Dendritic cell treated with granulocyte-macrophage colony-stimulating factor and Interleukin-4, amounts not matched to agents 40 ng/mL and 50 ng/mL, for 4 days (primary cell): ENCODE results near the gene GPR61.

Experiments used
- H3K27ac Mint-ChIP-seq: one replicate; pipeline ENCODE4 v1.8.0; 2022; ENCODE audit warnings: mild to moderate bottlenecking, mixed read lengths
- H3K27me3 Mint-ChIP-seq: one replicate; pipeline ENCODE4 v1.8.0; 2022; ENCODE audit warnings: mild to moderate bottlenecking, mixed read lengths
- H3K36me3 Mint-ChIP-seq: one replicate; pipeline ENCODE4 v1.8.0; 2022; ENCODE audit warnings: low read depth, mixed read lengths
- H3K4me1 Mint-ChIP-seq: one replicate; pipeline ENCODE4 v1.8.0; 2022; ENCODE audit warnings: low read depth, mixed read lengths
- H3K4me3 Mint-ChIP-seq: one replicate; pipeline ENCODE4 v1.8.0; 2022; ENCODE audit warnings: mild to moderate bottlenecking, moderate library complexity, mixed read lengths
- H3K9me3 Mint-ChIP-seq: one replicate; pipeline ENCODE4 v1.8.0; 2022; ENCODE audit warnings: mixed read lengths
- intact Hi-C: fragments of 100-400 bp; cut with micrococcal nuclease; formaldehyde crosslinking; loops from one replicate; pipeline ENCODE4 v1.15.0; 2022

Gene GPR61

GRCh38 chr1:109586055-109586454 is 46.4 kb downstream of the GPR61 start:
- intact Hi-C loops, result loop anchor here (5.0 kb wide), 1 partner anchor 39 kb away; the partner anchor contains the start of gene GNAI3
- H3K4me1 Mint-ChIP-seq, result peaks cover 6% of the 10 kb centered on the region
- no peak overlapping the region for H3K4me3 Mint-ChIP-seq
- peaks cover 97% of the 10 kb centered on the region for H3K36me3 Mint-ChIP-seq
- H3K9me3 Mint-ChIP-seq, result no peaks in the 10 kb centered on the region
- H3K27me3 Mint-ChIP-seq, result no peaks in the 10 kb centered on the region
- no peak overlapping the region for H3K27ac Mint-ChIP-seq

GRCh38 chr1:109589177-109589576 is 49.5 kb downstream of the GPR61 start:
- Mint-ChIP-seq H3K36me3 (peaks cover 95% of the 10 kb centered on the region), H3K27ac (no peak overlapping the region)

GRCh38 chr1:109589679-109590078 is 50.0 kb downstream of the GPR61 start:
- peaks cover 6% of the 10 kb centered on the region for H3K4me1 Mint-ChIP-seq
- intact Hi-C loops, result loop anchor here (5.0 kb wide), 1 partner anchor 42 kb away; the partner anchor contains the start of gene GNAI3
- peaks cover 95% of the 10 kb centered on the region for H3K36me3 Mint-ChIP-seq
- no peaks in the 10 kb centered on the region for H3K9me3 Mint-ChIP-seq
- H3K27ac Mint-ChIP-seq, result no peak overlapping the region
- H3K4me3 Mint-ChIP-seq, result no peak overlapping the region
- H3K27me3 Mint-ChIP-seq, result no peaks in the 10 kb centered on the region

More at GRCh38 chr1:109589177-109589576, 49.5 kb downstream of the GPR61 start:
- Mint-ChIP-seq H3K9me3 (no peaks in the 10 kb centered on the region), H3K4me1 (peaks cover 6% of the 10 kb centered on the region), H3K4me3 (no peak overlapping the region), H3K27me3 (no peaks in the 10 kb centered on the region)
- intact Hi-C loops, result loop anchor here (5.0 kb wide), 1 partner anchor 42 kb away; the partner anchor contains the start of gene GNAI3

GRCh38 chr1:109592916-109593315 is 53.2 kb downstream of the GPR61 start:
- Mint-ChIP-seq H3K4me3 (no peak overlapping the region), H3K4me1 (peaks cover 6% of the 10 kb centered on the region)

DNA sequence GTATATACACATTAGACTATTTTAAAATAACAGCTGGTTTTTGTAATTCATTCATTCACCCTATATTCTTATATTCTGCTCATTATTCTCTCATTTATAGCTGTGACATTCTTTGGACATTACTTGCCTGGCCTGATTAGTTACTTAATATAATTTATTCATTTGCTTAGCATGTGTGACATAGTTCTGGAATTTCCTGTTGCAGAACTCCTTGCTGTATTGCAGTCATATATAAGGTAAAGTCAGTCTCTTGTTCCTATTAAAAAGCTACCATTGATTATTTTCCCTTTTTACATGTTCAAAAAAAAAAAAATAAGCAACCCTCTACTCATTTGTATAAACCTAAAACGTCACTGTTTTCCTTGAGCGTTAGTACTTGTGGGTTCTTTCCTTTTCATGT is 55.9 kb downstream of the GPR61 start:
- intact Hi-C loops, result no loop called here

More at GRCh38 chr1:109592916-109593315, 53.2 kb downstream of the GPR61 start:
- Mint-ChIP-seq H3K27me3 (no peaks in the 10 kb centered on the region), H3K9me3 (no peaks in the 10 kb centered on the region), H3K27ac (no peak overlapping the region), H3K36me3 (peaks cover 85% of the 10 kb centered on the region)
- intact Hi-C loops, result no loop called here

More for the DNA sequence above, 55.9 kb downstream of the GPR61 start:
- Mint-ChIP-seq H3K27me3 (no peaks in the 10 kb centered on the region), H3K4me3 (no peak overlapping the region), H3K9me3 (no peaks in the 10 kb centered on the region), H3K27ac (no peak overlapping the region), H3K4me1 (no peaks in the 10 kb centered on the region), H3K36me3 (peaks cover 79% of the 10 kb centered on the region)
